Trophoblast cell (in vitro differentiated cells and primary cell): Measurements from ENCODE around the gene WDR20.
"Not testable (repeated sequence)": the region's sequence is repeated elsewhere in the genome, so short reads cannot be mapped to it uniquely, and the experiment has no call there.

Source experiments
- DNase-seq, 2 donors: peaks; one replicate each; pipeline ENCODE4 v3.0.0-alpha.2; 2016
- H2AFZ ChIP-seq: 2 replicates; pipeline ENCODE4 v1.6.1; 2013; ENCODE audit warnings: low read length, moderate library complexity, mild to moderate bottlenecking; ENCODE audit not compliant: insufficient read depth, poor library complexity
- H2AK5ac ChIP-seq: 2 replicates; pipeline ENCODE4 v1.6.1; 2013; ENCODE audit warnings: mild to moderate bottlenecking, low read length
- H2BK120ac ChIP-seq: 2 replicates; pipeline ENCODE4 v1.6.1; 2013; ENCODE audit warnings: low read length, mild to moderate bottlenecking, moderate library complexity; ENCODE audit not compliant: insufficient read depth, poor library complexity
- H2BK12ac ChIP-seq: 2 replicates; pipeline ENCODE4 v1.6.1; 2013; ENCODE audit warnings: mild to moderate bottlenecking, low read length, moderate library complexity
- H2BK5ac ChIP-seq: 2 replicates; pipeline ENCODE4 v1.6.1; 2013; ENCODE audit warnings: low read length, low read depth, moderate library complexity, mild to moderate bottlenecking; ENCODE audit not compliant: poor library complexity
- H3K14ac ChIP-seq: 2 replicates; pipeline ENCODE4 v1.6.1; 2013; ENCODE audit warnings: mild to moderate bottlenecking, low read length
- H3K18ac ChIP-seq: 2 replicates; pipeline ENCODE4 v1.6.1; 2013; ENCODE audit warnings: mild to moderate bottlenecking, low read length
- H3K23ac ChIP-seq: 2 replicates; pipeline ENCODE4 v1.6.1; 2013; ENCODE audit warnings: low read length
- H3K27ac ChIP-seq: 2 replicates; pipeline ENCODE4 v1.5.1; 2013; ENCODE audit warnings: low read depth, mild to moderate bottlenecking, inconsistent platforms, low read length, moderate library complexity
- H3K27me3 ChIP-seq: 2 replicates; pipeline ENCODE4 v1.6.1; 2013; ENCODE audit warnings: inconsistent platforms, mild to moderate bottlenecking, low read length, moderate library complexity; ENCODE audit not compliant: insufficient read depth
- H3K36me3 ChIP-seq, 2 experiments: 1 replicate in 1 of 2; 2 replicates in 1 of 2; pipeline ENCODE4 v1.6.1; 2013; ENCODE audit warnings: low read length in 2 of 2, mild to moderate bottlenecking in 2 of 2, moderate library complexity in 1 of 2; ENCODE audit not compliant: insufficient read depth in 2 of 2, control insufficient read depth in 1 of 2
- H3K4ac ChIP-seq: 2 replicates; pipeline ENCODE4 v1.6.1; 2013; ENCODE audit warnings: low read depth, mild to moderate bottlenecking, low read length, moderate library complexity
- H3K4me1 ChIP-seq, 2 experiments: 1 replicate in 1 of 2; 2 replicates in 1 of 2; pipeline ENCODE4 v1.6.1; 2013; ENCODE audit warnings: low read length in 2 of 2, mild to moderate bottlenecking in 2 of 2, moderate library complexity in 1 of 2; ENCODE audit not compliant: insufficient read depth in 2 of 2, control insufficient read depth in 1 of 2
- H3K4me2 ChIP-seq: 2 replicates; pipeline ENCODE4 v1.6.1; 2013; ENCODE audit warnings: inconsistent platforms, mild to moderate bottlenecking, low read length, moderate library complexity
- H3K4me3 ChIP-seq: 2 replicates; pipeline ENCODE4 v1.5.1; 2013; ENCODE audit warnings: mild to moderate bottlenecking, low read depth, low read length, inconsistent platforms
- H3K79me1 ChIP-seq: one replicate; pipeline ENCODE4 v1.6.1; 2013; ENCODE audit warnings: low read length
- H3K79me2 ChIP-seq: 2 replicates; pipeline ENCODE4 v1.6.1; 2013; ENCODE audit warnings: low read length, mild to moderate bottlenecking; ENCODE audit not compliant: control insufficient read depth, insufficient read depth, poor library complexity
- H3K9ac ChIP-seq: 2 replicates; pipeline ENCODE4 v1.6.1; 2013; ENCODE audit warnings: mild to moderate bottlenecking, low read length
- H3K9me3 ChIP-seq: 2 replicates; pipeline ENCODE4 v1.6.1; 2013; ENCODE audit warnings: low read depth, mild to moderate bottlenecking, control low read depth, inconsistent platforms, low read length; ENCODE audit not compliant: insufficient read depth
- H4K12ac ChIP-seq: 2 replicates; pipeline ENCODE4 v1.6.1; 2013; ENCODE audit warnings: low read depth, mild to moderate bottlenecking, low read length, moderate library complexity
- H4K8ac ChIP-seq: 2 replicates; pipeline ENCODE4 v1.6.1; 2013; ENCODE audit warnings: low read depth, mild to moderate bottlenecking, low read length, moderate library complexity
- H4K91ac ChIP-seq: one replicate; pipeline ENCODE4 v1.6.1; 2013; ENCODE audit warnings: low read depth, mild to moderate bottlenecking, low read length, moderate library complexity
- WGBS: extraction: QIAGEN DNeasy Blood & Tissue Kit; methylation state at CpG from one replicate; pipeline ENCODE4 v1.1.7; 2013; ENCODE audit warnings: missing lambda C conversion rate; ENCODE audit not compliant: insufficient read length, insufficient coverage; ENCODE audit errors: extremely low coverage; 5-methylcytosine and 5-hydroxymethylcytosine counted together

Gene WDR20

DNA sequence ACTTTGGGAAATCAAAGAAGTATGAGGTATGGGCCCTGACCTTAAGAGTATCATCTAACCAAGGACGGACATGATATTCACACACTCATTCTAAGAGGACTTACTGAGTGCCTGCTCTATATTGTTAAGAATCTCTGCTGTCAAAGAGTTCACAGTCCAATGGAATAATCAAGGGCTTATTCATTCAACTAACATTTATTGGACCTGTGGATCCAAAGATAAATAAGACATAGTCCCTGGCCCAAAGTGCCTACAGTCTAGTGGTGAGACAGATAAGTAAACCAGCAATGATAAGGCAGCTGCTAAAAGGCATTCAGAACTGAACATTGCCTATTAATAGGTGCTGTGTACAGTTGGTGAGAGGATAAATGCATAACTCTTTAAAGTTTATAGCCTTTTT lies 11.0 kb downstream of the WDR20 start:
- H3K23ac ChIP-seq = no peak overlapping the region
- H4K91ac ChIP-seq = no peak overlapping the region
- no peak overlapping the region for H2BK120ac ChIP-seq
- no peaks in the 10 kb centered on the region for H3K27me3 ChIP-seq
- H3K79me2 ChIP-seq = peaks cover under 1% of the 10 kb centered on the region
- H3K4ac ChIP-seq = no peak overlapping the region
- no peak overlapping the region for H2BK12ac ChIP-seq
- H3K4me2 ChIP-seq = no peak overlapping the region
- H3K79me1 ChIP-seq = no peaks in the 10 kb centered on the region
- H3K4me1 ChIP-seq = peaks cover 0 to 2% of the 10 kb centered on the region in 2 experiments
- H2AFZ ChIP-seq = no peak overlapping the region
- no peak overlapping the region for H4K12ac ChIP-seq
- no CpG with 5 or more reads among the region's 1 CpG for WGBS
- no peak overlapping the region for H2BK5ac ChIP-seq
- no peaks in the 10 kb centered on the region for H3K9me3 ChIP-seq
- peaks cover 2 to 3% of the 10 kb centered on the region in 2 experiments for H3K36me3 ChIP-seq
- H3K27ac ChIP-seq = no peak overlapping the region
- H2AK5ac ChIP-seq = no peak overlapping the region
- H3K9ac ChIP-seq = no peak overlapping the region
- H4K8ac ChIP-seq = no peak overlapping the region
- H3K14ac ChIP-seq = no peak overlapping the region
- no peak overlapping the region for H3K4me3 ChIP-seq
- no peak for DNase-seq
- H3K18ac ChIP-seq = no peak overlapping the region

DNA sequence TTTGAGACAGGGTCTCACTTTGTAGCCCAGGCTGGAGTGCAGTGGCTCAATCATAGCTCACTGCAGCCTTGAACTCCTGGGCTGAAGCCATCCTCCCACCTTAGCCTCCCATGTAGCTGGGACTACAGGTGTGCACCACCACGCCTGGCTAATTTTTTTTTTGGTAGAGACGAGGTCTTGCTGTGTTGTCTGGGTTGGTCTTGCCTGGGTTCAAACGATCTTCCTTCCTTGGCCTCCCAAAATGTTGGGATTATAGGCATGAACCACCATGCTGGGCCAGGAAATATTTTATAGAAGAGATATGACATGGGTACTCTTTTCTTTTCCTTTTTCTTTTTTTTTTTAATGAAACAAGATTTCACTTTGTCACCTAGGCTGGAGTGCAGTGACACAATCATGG lies 11.7 kb downstream of the WDR20 start:
- not testable (repeated sequence) for H3K18ac ChIP-seq, H2AK5ac ChIP-seq, H2BK120ac ChIP-seq, H4K8ac ChIP-seq, H3K36me3 ChIP-seq, H3K27me3 ChIP-seq, H2BK5ac ChIP-seq, H2AFZ ChIP-seq, H3K4me2 ChIP-seq, H3K79me2 ChIP-seq, H4K12ac ChIP-seq, H2BK12ac ChIP-seq, H3K14ac ChIP-seq, H3K4ac ChIP-seq, H3K9me3 ChIP-seq, H3K4me3 ChIP-seq, H3K4me1 ChIP-seq, H3K79me1 ChIP-seq, H3K27ac ChIP-seq, H3K9ac ChIP-seq, H4K91ac ChIP-seq, H3K23ac ChIP-seq, DNase-seq
- WGBS = no CpG with 5 or more reads among the region's 3 CpGs

DNA sequence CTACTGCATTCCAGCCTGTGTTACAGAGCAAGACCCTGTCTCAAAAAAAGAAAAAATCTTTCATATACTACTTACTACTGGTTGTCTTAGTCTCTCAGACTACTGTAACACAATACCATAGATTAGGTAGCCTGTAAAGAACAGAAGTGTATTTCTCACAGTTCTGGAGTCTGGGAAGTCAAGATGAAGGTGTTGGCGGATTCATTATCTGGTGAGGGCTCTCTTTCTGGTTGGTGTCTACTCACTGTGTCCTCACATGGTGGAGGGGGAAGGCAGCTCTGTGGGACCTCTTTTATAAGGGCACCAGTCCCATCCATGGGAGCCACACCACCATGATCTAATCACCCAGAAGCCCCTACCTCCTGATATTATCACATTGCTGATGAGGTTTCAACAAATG lies 14.4 kb downstream of the WDR20 start:
- Histone ChIP-seq H2BK5ac (no peak overlapping the region), H3K36me3 (peaks cover 3 to 5% of the 10 kb centered on the region in 2 experiments), H3K9ac (no peak overlapping the region), H2BK120ac (no peak overlapping the region), H4K12ac (no peak overlapping the region), H3K14ac (no peak overlapping the region), H4K8ac (no peak overlapping the region), H3K4me1 (peaks cover 0 to 2% of the 10 kb centered on the region in 2 experiments), H3K27ac (no peak overlapping the region), H3K23ac (no peak overlapping the region), H3K4ac (no peak overlapping the region), H3K4me3 (no peak overlapping the region), H3K27me3 (no peaks in the 10 kb centered on the region), H3K79me2 (peaks cover 3% of the 10 kb centered on the region), H2AK5ac (no peak overlapping the region), H3K9me3 (no peaks in the 10 kb centered on the region), H2BK12ac (no peak overlapping the region), H3K79me1 (no peaks in the 10 kb centered on the region), H3K18ac (no peak overlapping the region), H4K91ac (no peak overlapping the region), H2AFZ (no peak overlapping the region), H3K4me2 (no peak overlapping the region)
- no peak for DNase-seq
- no CpG with 5 or more reads among the region's 1 CpG for WGBS

DNA sequence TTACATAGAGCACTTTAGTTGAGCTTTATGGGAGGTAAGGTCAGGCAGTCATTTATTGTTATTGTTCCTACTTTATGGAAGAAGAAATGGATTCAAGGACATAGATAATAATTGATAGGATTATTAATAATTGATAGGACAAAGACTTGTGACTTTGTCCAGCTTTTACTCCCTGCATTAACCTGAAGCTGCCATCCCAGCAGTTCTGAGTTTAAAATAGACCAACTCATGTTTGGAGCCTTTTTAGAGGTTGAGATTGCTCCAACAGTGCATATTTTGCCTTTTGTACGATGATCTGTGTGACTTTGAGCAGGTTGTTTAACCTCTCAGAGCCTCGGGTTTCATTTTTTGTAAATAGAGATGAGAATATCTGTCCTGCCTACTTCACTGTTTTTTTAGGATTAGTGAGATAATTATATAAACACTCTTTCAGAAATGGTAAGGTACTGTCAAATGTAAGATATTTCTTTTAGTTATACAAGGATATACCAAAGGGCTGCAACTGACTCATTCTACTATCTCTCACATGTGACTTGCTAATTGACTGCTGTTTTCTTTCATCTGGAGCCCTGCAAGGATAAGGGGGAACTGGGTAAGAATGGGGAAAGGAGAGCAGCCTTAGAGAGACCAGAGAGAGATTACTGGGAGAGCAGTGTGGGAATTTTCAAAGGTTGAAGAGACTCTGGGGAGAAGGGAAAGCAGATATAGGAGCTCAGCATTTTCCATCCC lies 15.3 kb downstream of the WDR20 start:
- H3K4me2 ChIP-seq = no peak overlapping the region
- no peak overlapping the region for H3K23ac ChIP-seq
- no peaks in the 10 kb centered on the region for H3K9me3 ChIP-seq
- WGBS = no CpG with 5 or more reads among the region's 2 CpGs
- H3K4me1 ChIP-seq = peaks cover 0 to 2% of the 10 kb centered on the region in 2 experiments
- H3K4ac ChIP-seq = peak overlapping the region; percentile 31
- no peak overlapping the region for H2AK5ac ChIP-seq
- no peak overlapping the region for H3K27ac ChIP-seq
- H3K18ac ChIP-seq = no peak overlapping the region
- peaks cover 3% of the 10 kb centered on the region for H3K79me2 ChIP-seq
- no peaks in the 10 kb centered on the region for H3K27me3 ChIP-seq
- no peak overlapping the region for H2AFZ ChIP-seq
- H4K91ac ChIP-seq = no peak overlapping the region
- H2BK5ac ChIP-seq = no peak overlapping the region
- no peak overlapping the region for H4K8ac ChIP-seq
- no peak overlapping the region for H4K12ac ChIP-seq
- no peaks in the 10 kb centered on the region for H3K79me1 ChIP-seq
- H2BK120ac ChIP-seq = no peak overlapping the region
- H3K14ac ChIP-seq = no peak overlapping the region
- DNase-seq = no peak
- H2BK12ac ChIP-seq = no peak overlapping the region
- no peak overlapping the region for H3K9ac ChIP-seq
- H3K4me3 ChIP-seq = no peak overlapping the region
- peaks cover 3 to 6% of the 10 kb centered on the region in 2 experiments for H3K36me3 ChIP-seq
